Germinal center (tissue), 1 donor: ENCODE data around the gene ITPR2.

Experiments
- DNase-seq: peaks from one replicate; pipeline ENCODE4 v3.0.0; 2012; ENCODE audit warnings: mixed read lengths, low spot score

ITPR2 gene

GRCh38 chr12:26292596-26292995 is 540.4 kb downstream of the ITPR2 start:
- DNase-seq = no peak

DNA sequence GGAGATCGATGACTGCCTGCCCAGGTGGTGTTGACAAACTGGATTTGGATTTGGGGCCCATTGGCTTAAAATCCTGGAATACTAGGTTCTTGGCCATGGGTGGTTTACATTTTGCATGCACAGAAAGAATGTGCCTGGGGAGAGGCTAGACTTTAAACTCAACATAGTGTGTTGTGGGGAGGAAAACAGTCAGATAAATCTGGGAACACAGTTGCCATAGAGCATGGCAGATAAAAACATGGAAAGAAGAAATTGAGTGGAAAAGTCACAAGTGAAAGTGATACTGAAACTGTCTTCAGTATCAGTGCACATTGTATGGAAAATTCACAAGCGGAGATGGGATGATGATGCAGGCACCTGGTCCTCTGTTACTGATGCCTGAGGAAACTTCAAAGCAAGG is 542.4 kb downstream of the ITPR2 start:
- no peak for DNase-seq

DNA sequence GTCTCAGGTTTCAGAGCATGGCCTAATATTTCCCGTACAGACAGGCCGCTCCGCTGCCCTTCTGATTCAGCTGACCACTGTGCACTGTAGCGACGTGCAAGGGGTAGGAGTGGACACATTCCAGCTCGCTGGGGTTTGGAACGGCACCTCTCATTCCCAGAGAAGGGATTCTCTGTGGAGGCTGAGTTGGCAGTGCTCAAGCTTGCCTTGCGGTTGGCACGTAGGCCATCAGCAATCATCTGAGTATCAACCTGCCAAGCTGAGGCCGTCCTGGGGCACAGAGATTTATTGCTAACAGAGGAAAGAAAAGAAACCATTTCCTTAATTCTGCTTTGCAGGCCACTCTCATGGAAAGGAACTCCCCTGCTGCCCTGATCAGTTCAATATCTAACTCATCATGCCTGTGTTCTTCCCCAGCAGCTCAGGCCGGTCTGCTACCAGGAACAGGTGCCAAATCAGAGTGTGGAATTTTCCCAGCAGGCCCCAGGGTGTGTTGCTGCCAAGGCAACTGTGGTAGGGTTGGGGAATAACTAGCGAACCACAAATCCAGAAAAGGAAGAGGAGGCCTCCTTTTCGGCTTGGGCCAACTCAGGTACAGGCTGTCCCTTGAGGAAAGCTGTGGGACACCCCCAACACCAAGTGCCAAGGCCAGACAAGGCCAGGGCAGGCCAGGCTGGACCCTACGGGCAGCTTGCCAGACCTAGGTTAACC is 545.2 kb downstream of the ITPR2 start:
- DNase-seq = no peak
